ENCODE data around the gene MORN5.

- TF ChIP-seq, protein P1, sequence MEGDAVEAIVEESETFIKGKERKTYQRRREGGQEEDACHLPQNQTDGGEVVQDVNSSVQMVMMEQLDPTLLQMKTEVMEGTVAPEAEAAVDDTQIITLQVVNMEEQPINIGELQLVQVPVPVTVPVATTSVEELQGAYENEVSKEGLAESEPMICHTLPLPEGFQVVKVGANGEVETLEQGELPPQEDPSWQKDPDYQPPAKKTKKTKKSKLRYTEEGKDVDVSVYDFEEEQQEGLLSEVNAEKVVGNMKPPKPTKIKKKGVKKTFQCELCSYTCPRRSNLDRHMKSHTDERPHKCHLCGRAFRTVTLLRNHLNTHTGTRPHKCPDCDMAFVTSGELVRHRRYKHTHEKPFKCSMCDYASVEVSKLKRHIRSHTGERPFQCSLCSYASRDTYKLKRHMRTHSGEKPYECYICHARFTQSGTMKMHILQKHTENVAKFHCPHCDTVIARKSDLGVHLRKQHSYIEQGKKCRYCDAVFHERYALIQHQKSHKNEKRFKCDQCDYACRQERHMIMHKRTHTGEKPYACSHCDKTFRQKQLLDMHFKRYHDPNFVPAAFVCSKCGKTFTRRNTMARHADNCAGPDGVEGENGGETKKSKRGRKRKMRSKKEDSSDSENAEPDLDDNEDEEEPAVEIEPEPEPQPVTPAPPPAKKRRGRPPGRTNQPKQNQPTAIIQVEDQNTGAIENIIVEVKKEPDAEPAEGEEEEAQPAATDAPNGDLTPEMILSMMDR (IDR thresholded peaks at IDR 0.05), result no peak
- TF ChIP-seq POLR2A (IDR thresholded peaks at IDR 0.05) (no peak), POLR2AphosphoS5 (IDR thresholded peaks at IDR 0.05) (no peak), EP300 (IDR thresholded peaks at IDR 0.05; ENCODE audit: low read depth) (no peak)
Observed at GRCh38 chr9:122202111-122202510, 42.4 kb downstream of the MORN5 start.

Data from transverse colon (tissue), 4 donors.